HFF-Myc (cell line): ENCODE data around the gene LRPAP1.

Source experiments
- DNase-seq: peaks from one replicate; pipeline ENCODE4 v3.0.0-alpha.2; 2011; ENCODE audit warnings: low read depth; ENCODE audit errors: extremely low read depth
- H3K4me3 ChIP-seq: replicated peaks from 2 replicates; pipeline ENCODE4 v1.5.1; 2011; ENCODE audit warnings: low read depth, mild to moderate bottlenecking, control low read depth, low read length
- CTCF ChIP-seq: IDR thresholded peaks from 2 replicates; pipeline ENCODE4 v1.5.1; 2012; ENCODE audit warnings: mild to moderate bottlenecking, low read depth, low read length, control low read depth; ENCODE audit errors: missing control alignments

Gene LRPAP1

DNA sequence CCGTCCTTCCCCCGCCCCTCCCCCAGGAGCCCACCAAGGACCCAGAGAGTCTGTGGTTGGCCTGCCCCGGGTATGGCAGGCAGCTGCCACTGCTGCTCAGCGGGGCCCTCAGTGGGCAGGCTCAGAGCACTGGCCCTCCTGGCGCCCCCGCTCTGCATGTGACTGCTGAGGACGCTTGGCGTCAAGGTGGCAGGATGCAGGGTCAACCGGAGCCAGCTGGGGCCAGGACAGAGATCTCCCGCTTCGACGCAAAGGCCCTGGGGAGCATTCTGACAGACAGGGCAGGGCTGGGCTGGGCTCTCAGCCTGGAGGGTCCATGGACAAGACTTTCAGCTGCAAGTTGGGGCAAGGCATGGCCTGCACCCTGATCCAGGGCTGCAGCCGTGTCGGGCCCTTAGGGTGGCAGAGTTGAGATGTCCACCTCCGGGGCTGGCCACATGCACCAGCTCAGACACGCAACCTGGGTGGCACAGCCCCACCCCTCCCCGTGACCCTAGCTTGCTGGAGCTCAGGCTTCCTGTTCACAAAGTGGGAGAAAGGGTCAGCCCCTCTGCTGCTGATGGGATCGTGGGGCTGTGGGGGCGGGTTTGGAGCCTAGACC lies 30.3 kb downstream of the LRPAP1 start:
- H3K4me3 ChIP-seq = no peak overlapping the region
- no peak for TF ChIP-seq CTCF
- DNase-seq = no peak

DNA sequence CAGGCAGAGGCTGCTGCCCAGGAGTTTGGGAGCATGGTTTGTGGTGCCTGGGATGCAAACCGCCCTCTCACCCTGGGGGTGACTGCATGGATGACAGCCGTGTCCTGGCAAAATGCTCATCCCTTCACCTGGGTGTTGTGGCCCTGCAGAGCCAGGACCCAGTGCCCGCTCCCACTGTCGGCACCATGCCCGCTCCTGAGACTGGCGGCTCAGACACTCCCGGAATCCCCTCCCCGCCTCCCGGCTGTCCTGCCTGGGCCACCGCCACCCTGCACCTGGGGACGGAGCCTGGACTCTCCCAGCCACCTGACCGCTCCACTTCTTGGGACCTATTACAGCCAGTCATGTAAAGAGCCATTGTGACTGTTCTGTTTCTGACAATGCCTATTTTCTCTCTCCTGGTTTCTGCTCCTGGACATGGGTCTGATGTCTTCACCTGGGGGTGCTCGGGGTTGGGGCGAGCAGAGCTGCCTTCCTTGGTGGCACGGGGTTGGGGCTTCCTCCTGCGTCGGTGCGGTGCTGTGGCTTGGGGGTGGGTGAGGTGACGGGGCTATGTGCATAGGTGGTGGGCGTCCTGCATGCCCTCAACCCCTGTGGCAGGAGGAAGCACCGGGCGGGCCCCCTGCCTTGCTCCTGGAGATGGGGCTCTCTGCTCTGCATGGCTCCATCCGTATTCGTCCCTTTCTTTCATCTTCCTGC lies 30.9 kb downstream of the LRPAP1 start:
- no peak for TF ChIP-seq CTCF
- H3K4me3 ChIP-seq = no peak overlapping the region
- no peak for DNase-seq

- no peak for TF ChIP-seq CTCF
- no peak overlapping the region for H3K4me3 ChIP-seq
- DNase-seq = no peak
Observed at GRCh38 chr4:3500634-3501101, 31.6 kb downstream of the LRPAP1 start.

- DNase-seq = no peak
- no peak for TF ChIP-seq CTCF
- no peak overlapping the region for H3K4me3 ChIP-seq
Observed at GRCh38 chr4:3500111-3500510, 32.1 kb downstream of the LRPAP1 start.

DNA sequence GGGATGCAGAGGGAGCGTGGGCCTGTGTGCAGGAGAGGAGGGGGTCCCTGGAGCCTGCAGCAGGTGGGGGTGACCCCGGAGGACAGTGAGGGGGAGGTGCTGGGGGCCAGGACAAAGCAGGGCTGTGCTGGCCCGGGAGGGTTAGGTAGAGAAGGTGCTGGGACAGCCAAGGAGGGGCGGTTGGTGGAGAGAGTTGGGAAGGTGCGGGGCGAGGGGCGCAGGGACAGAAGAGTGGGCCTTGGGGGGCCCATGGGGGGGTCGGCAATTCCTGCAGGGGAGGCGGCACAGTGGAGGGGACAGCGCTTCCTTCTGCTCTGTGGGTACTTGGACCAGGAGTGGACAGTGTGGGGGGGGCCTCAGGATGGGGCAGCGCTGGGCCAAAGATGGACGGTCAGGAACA lies 32.5 kb downstream of the LRPAP1 start:
- no peak for DNase-seq
- no peak for TF ChIP-seq CTCF

DNA sequence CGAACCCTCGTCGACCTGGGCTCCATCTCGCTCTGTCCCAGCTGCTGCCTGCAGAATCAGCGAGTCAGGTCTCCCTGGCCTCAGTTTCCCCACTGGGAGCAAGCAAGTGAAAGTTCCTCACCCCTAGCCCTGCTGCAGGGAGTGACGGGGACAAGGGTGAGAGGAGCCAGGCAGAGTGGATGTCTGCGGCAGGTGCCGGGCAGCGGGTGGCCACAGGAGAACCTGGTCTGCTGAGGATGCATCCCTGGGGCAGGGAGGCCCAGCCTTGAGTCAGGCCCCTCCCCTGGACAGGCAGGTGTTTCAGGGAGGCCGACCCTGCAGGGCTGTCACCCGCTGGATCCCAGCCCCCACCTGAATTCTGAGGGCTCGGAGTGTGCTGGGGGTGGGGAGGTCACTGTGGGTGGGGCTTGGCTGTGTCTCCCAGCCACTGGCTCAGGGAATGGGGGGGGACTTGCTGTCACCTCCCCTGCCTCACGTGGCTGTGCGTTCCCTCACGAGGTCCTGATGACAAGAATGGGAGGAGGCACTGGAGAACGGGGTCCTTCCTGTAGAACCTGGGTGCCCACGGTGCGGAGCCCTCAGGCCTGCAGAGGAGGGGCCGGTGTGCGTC lies 33.2 kb downstream of the LRPAP1 start:
- no peak for TF ChIP-seq CTCF
- no peak overlapping the region for H3K4me3 ChIP-seq
- no peak for DNase-seq

More for the DNA sequence above, 32.5 kb downstream of the LRPAP1 start:
- no peak overlapping the region for H3K4me3 ChIP-seq
